SW 1271 (cell line): ENCODE measurements around the gene DFFB.
"Not testable (repeated sequence)": the region's sequence is repeated elsewhere in the genome, so short reads cannot be mapped to it uniquely, and the experiment has no call there.

Experiments used
- DNase-seq, 2 experiments: peaks; one replicate each; lab custom pipeline; 2025; lab: John Stamatoyannopoulos, UW

The DFFB gene, protein sequence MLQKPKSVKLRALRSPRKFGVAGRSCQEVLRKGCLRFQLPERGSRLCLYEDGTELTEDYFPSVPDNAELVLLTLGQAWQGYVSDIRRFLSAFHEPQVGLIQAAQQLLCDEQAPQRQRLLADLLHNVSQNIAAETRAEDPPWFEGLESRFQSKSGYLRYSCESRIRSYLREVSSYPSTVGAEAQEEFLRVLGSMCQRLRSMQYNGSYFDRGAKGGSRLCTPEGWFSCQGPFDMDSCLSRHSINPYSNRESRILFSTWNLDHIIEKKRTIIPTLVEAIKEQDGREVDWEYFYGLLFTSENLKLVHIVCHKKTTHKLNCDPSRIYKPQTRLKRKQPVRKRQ

DNA sequence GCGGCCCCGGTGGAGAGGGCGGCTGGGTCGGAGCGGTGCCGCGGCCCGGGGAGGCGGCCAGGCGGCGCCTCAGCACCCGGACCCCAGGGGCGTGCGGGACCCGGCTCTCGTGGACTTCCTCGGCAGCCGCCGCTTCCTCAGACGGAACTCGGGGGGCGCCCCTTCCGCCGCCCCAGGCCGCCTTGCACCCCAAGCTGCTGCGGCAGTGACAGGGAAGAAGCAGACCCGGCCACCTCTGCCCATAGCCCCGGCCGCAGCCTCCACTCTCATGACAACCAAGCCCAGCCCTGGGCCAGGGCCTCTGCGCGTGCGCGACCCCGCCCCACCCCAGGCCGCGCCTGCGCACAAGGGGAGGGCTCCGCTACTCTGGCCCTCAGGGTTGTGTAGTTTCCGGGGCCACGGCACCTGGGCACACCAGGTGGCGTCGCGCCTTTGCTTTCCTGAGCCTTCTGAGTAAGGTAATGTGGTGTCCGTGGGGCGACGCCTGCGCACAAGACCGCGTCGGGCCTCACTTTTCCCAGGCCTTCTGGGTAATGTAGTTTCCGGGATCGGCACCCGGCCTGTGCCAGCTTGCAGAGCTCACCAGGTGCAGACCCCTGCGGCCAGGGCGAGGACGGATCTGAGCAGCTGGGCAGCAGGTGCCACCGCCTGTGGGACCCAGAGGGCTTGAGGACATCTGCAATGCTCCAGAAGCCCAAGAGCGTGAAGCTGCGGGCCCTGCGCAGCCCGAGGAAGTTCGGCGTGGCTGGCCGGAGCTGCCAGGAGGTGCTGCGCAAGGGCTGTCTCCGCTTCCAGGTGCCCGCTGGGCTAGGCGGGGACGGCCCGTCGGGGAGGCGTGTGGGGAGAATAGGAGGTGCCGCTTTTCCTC, at the start of gene DFFB, which contains the start of gene CEP104:
Gene DFFB (plus strand): TSS at position 554 of the 868 bp plus-strand sequence. CDS start 128 bp downstream, at position 682.
Gene CEP104 (minus strand): TSS at position 289 of the 868 bp plus-strand sequence. CDS start 4,804 bp downstream, outside the sequence.
- peak; percentile 84 to 86 for DNase-seq

DNA sequence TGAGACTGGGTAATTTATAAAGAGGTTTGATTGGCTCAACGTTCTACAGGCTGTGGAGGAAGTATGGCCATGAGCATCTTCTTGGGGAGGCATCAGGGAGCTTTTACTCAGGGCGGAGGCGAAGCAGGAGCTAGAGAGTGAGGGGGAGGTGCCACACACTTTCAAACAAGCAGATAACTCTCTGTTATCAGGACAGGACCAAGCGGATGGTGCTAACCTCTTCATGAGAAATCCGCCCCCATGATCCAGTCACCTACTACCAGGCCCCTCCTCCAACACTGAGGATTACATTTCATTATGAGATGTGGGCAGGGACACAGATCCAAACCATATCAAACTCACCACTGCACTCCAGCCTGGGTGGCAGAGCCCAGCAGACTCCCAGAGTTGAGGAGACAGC, 49.5 kb upstream of the DFFB start:
- DNase-seq: no peak

DNA sequence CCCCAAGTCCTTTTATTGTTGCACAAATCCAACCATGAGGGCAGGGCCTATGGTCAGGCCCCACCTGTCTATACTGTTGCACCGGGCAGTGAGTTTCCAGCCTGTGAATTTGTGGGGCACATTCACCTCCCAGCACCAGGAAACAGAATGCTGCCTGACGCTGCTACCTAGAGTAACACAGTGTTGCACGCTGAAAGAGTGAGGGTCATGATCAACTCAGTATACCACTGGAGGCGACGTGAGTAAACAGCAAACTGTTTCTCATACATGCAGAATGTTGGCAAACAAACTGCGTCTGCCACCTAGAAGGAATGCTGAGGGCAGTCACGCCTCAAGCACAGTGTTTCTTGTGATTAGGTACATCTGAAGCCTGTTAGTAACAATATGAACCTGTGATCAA, 47.6 kb upstream of the DFFB start:
- DNase-seq: no peak

DNA sequence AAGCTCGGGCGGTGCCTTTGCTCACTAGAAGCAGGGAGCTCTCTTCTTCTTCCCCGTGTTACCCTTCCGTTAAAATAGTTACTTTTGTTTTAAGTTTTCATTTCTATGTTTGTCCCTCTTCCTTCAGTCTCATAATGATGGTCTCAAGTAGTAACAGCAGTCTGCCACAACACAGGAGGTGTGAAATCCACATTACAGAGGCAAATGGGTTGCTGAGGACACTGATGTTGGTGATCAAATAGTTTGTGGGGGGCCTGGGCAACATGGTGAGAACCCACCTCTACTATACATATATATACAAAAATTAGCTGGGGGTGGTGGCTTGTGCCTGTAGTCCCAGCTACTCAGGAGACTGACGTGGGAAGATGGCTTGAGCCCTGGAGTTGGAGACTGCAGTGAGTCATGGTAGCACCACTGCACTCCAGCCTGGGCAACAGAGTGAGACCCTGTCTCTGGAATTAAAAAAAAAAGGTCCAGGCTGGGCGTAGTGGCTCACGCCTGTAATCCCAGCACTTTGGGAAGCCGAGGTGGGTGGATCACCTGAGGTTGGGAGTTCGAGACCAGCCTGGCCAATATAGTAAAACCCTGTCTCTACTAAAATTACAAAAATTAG, 47.0 kb upstream of the DFFB start:
- not testable (repeated sequence) for DNase-seq

DNA sequence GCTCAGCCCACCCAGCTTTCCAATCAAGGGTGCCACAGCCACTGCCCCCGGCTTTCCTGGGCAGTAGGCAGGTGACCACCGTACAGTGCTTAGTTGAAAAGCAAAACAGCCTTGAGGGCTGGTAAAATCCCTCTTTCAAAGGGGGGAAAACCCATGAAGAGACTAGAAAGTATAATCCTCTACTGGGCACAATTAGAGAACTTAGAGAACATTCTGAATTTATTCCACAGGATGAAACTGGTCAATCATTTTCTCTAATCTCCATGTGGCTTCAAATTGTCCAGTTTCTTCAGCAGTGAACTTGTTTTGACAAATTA, 45.7 kb upstream of the DFFB start:
- DNase-seq: no peak

DNA sequence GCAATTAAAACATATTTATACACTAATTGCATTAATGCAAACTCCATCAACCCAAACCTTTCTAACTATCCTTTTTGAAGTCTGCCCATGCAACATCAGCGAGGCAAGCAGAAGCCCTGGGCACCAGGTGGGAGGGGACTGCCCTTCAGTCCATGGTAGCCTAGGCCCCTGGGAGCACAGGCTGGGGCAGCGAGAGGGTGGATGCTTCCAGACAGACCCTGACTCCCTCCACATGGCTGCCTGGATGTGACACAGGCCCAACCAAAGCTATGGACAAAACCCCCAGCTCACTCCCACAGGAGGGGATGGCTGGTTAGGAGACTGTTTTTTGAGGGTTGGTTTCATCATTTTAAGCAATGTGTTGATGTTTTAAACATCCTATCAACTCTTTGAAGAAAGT, 43.2 kb upstream of the DFFB start:
- no peak for DNase-seq

DNA sequence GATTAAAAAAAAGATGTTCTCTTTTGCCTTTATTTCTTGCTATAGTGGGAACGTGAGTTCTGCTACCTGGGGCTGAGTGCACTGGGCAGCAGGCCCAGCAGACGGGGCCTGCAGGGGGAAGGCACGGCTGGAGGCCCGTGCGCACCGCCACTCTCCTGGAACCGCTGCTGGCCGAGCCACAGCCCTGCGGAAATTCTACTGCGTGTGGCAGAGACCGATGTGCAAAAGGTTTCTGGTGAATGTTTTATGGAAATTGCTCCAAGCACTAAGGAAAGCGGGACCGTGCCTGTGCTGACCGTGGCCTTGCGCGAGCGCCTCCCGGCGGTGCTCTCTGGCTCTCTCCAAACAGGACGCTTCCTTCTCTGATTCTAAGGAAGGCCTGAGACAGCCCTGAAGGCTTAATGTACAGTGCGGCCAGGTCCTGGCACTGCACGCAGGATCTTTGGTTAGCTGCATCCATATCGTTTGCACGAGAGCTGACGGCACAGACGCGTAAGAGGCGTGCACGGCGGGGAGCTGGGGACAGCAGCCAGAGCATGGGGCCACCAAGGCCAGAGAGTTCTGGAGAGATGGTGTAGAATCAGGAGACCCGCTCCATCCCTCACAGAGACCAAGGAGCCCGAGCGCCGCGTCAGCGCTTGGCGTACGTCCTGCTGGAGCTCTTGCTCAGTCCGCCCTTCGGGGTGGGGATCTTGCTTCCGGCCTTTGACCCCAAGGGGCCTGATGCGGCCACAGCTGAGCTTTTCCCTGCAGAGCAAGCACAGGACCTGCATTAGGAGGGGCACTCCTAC, 42.3 kb upstream of the DFFB start:
- DNase-seq: no peak

DNA sequence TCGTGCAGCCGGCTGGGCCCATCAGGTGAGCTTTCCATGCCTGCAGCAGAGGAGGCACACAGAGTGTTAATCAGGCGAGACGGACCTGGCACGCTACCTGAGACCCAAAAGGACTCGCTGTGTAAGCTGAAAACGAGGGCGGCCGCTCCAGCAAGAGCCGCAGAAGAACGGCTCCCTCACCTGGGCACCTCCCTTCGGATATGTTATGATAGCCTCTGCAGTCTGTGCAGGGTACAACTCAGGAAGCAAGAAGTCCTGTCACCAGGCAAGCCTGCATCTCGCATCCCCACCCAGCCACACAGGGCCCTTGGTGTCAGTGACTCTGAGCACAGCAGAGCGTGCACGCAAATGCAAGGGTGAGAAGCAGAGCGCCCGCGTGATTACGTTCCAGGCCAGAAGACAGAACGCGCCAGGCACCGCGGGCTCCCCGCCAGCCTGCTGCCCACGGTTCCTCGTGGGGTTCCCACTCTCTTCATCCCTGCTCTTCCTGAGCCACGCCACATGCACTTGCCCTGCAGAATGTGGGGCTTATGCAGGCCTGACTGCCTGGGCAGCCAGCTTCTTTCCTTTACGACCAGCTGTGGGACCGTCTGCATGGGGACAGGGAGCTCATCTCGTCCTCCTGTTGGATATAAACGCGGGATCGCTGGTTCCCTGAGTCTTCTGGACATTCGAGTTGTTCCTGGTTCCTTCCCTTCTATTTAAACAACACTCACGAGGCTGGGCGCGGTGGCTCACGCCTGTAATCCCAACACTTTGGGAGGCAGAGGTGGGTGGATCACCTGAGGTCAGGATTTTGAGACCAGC, 40.7 kb upstream of the DFFB start:
- DNase-seq: no peak

DNA sequence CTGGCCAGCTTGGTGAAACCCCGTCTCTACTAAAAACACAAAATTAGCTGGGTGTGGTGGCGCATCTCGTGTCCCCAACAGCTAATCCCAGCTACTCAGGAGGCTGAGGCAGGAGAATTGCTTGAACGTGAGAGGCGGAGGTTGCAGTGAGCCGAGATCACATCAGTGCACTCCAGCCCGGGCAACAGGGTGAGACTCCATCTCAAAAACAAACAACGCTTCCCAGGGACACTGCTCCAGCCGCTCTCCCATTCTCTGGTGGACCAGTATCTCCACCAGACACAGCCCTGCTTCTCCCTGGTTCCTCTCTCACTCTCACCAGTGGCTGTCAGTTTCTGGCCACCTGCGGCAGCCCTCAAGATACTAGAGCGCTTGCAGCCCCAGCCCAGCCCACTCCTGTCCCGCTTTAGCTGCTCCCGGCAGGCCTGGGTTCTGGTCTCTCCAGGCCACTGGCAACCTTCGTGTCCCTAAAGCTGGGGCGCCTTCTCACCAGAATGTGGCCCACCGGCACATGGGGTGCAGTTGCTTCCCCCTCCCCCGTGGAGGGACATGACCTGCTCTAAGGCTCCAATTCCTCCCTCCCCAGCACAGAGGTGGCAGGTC, 40.0 kb upstream of the DFFB start:
- DNase-seq: no peak

DNA sequence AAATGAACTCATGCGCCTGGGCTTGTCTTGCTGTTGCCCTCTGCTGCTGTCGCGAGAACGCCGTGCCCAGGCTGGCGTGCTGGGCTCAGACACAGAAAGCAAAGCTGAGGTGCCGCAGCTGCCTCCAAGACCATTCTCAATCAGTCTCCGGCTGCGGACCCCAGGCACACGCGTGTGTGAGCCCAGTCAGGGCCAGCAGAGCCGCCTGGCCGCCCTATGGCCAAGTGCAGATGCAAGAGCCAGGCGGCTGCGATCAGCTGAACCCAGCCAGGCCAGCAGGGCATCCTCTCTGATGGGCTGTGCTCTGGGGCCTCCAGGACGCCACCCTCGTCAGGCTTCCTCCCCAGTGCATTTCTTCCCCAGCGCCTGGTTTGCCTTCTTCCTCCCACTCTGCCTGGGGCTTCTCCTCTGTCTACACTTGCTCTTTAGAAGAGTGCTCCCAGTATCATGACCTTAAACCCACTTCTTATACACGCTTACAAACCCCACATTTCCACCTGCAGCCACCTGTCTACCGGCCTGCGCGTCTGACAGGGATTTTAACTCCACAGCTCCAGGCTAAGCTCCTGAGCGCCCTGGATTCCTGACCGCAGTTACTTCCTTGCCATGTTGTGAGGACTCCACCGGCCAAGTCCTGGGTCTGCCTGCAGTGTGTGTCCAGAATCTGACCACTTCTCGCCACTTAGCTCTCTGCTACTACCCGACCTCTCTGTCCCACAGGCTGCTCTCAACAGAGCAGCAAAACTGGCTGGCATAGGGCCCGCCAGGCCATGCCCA, 39.3 kb upstream of the DFFB start:
- DNase-seq: no peak

DNA sequence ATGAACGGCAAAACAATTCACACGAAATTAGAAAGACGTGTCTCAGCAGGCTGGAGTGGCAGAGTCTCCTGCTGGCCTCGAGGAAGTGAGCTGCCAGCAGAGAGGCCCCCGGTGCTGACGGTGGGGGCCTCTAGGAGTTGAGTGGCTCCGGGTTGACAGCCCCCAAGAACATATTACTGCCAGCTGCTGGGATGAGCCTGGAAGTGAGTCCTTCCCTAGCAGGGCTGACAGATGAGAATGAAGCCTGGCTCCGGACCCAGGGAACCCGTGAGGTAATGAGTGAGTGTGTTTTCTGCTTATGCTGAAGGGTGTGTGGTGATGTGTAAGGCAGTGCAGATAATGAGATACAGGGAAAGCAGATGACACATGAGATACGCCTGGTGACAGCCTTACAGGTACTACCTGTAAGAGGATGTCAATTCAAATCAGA, 37.5 kb upstream of the DFFB start:
- no peak for DNase-seq

DNA sequence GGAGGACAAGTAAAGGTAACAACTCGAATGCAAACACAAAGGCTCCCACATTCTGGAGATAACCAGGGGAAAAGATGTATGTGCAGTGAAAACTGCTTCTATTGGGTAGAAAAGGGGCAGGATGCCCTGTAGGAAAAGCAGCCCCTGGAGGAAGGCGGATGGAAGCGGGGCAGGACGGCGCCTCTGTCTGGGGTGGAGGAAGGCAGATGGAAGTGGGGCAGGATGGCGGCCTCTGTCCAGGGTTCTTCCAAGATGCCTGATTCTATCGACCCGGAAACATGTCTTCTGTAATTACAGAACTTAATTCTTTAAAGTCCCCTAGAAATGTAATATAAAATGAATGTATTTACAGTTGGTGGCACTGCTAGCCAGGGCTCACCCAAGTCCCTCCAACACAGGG, 37.0 kb upstream of the DFFB start:
- no peak for DNase-seq

DNA sequence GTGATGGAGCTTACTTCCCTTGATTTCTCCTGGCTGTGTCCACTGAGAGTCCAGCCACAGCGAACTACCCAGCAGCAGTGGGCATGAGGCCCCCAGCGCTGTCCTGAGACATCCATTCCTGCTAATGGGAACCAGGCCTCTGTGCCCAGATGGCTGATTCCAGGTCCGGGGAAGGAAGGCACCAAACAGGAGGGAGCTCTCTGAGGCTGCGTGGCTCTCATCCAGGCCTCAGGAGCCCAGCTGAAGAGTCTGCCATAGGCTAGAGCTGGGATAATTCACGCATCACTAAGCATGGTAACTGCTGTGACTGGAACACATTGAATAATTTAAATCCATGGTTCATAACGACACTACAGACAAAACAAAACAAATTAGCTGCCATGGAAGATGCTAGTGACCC, 36.3 kb upstream of the DFFB start:
- no peak for DNase-seq

DNA sequence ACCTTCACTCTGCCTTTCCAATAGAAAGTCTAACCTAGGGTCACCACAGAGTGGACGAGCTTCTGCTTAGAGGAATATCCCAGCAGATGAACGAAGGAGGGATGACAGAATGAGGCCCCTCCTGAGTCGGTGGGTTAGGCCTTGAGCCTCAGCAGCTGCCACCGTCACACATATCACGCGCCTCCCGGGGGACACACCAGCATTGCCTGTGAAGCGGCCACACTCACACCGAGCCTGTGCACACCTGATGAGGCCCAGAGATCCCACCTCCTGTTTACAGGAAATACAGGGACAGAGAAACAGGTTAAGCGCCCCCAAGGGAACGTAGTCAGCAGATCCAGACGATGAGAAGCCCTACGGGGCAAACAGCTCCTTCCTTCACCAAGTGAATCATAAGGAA, 35.8 kb upstream of the DFFB start:
- DNase-seq: no peak

DNA sequence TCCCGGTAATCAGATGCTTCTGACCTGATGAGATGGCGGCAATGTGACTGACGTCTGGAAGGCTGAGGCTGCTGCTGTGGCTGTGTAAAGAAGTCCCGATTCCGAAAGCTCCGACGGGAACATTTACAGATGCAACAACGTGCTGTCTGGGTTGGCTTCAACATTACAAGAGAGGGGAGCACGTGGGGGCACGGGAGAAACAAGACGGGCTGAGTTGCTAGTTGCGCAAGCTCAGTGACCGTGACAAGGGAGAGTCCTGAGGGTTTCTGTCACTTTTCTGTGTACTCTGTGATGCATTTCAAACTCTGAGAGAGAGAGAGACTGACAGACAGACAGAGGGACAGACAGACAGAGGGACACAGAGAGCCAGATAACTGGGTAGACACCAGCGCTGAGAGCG, 35.4 kb upstream of the DFFB start:
- no peak for DNase-seq

DNA sequence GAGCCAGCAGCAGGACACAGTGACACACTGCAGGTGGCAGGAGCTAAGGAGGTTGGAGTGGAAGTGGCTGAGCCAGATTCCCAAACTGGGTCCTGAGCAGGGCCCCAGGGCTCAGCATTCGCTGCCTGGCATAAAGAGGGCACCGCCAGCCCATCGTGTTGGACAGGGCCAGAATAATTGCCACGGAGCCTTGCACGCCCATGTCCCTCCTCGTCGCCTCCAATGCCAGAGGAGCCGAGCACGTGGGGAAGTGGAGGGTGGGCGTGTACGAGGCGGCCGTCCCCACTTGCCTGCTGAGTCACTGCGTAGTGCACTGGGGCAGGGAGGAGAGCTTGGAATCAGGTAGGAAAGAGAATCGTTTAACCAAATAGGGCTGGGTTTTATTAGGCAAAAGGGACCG, 34.9 kb upstream of the DFFB start:
- DNase-seq: no peak

DNA sequence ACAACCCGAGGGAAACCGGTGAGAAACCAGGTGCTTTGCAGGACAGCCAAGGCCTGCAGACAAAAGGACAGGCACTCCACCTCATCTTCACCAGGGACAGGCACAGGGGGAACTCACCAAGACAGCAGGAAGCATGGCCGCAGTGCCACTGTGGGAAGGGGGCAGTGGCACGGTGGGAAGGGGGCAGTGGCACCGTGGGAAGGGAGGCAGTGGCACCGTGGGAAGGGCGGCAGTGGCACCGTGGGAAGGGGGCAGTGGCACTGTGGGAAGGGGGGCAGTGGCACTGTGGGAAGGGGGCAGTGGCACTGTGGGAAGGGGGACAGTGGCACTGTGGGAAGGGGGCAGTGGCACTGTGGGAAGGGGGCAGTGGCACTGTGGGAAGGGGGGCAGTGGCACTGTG, 32.6 kb upstream of the DFFB start:
- DNase-seq: no peak

DNA sequence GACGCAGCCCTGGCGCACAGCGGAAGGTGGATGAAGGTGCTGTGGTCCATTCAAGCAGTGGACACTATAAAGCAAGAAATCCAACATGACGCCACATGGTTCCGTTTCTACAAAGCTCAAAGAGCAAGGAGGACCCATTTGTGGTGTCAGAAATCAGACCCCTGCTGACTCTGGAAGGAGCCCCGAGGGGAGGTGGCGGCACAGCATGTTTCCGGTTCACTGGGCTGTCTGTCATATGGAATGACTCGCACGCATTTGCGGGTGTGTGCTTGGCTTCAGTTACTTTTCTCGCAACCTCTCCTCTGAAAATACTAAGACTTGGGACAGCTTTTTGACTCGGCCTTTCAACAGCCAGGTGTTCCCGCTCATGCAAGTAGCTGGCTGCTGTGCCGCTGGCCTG, 31.9 kb upstream of the DFFB start:
- DNase-seq: no peak

DNA sequence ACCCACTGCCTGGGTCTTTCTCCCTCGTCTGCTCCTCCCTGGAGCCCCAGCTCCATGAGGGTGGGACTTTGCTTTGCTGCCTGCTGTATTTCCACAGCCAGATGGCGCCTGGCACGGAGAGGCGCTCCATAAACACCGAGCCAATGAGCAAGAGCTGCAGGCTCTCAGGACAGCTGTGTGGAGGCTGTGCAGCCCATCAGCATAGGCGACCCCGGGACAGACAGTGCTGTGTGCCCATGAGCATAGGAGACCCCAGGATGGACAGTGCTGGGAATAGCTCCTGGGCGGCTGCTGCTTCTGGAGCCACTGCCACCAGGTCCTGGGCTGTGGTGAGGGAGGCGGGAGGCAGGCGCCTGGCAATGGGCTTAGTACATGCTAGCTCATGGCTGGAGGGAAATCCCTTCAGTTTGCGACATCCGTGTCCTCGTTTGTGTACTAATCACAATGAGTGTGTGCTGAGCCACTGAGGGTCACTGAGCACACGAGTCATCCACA, 29.4 kb upstream of the DFFB start:
- no peak for DNase-seq

DNA sequence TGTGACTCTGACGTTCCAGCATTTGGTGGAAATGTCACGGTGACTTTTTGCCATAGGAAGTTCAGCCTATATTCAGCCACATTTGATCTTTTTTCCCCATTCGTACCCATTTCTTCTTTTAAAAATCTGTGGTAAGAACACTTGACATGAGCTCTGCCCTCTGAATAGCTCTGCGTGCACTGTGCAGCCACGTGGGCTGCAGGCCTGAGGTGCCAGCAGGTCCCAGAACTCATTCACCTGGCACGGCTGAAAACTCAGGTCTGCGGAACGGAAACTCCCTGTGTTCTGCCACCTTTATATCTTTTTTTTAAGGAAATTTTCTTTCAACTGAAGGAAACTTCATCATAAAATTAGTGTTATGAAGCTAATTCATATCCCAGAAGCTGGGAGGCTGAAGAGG, 28.9 kb upstream of the DFFB start:
- no peak for DNase-seq
